HepG2 (cell line): ENCODE data around the gene TUBB4A. TPM values are rescaled to one million over a fixed set of nuclear protein-coding genes. Genes with fewer than 3 reads are reported as not detected.

Experiments used
- ARHGAP35 ChIP-seq: sonication (generic); formaldehyde crosslinking; IDR thresholded peaks from 2 replicates; pipeline ENCODE4 v1.9.0; 2022; ENCODE audit warnings: mild to moderate bottlenecking, inconsistent platforms, moderate library complexity, missing genetic modification reagents, borderline replicate concordance
- FOXK1 ChIP-seq: sonication (generic); formaldehyde crosslinking; IDR thresholded peaks from 2 replicates; pipeline ENCODE4 v1.4.0; 2020; ENCODE audit warnings: low read depth, missing genetic modification reagents, borderline replicate concordance
- FOXM1 ChIP-seq: sonication (generic); formaldehyde crosslinking; IDR thresholded peaks from 2 replicates; pipeline ENCODE4 v1.5.0; 2020; ENCODE audit warnings: missing genetic modification reagents
- HDAC6 ChIP-seq: fragments of 200-600 bp; sonication (generic); IDR thresholded peaks from 2 replicates; pipeline ENCODE4 v1.7.0; 2017; ENCODE audit warnings: mild to moderate bottlenecking, antibody characterized with exemption, low read length, low read depth
- KLF12 ChIP-seq: sonication (generic); formaldehyde crosslinking; IDR thresholded peaks from 2 replicates; pipeline ENCODE4 v1.4.0; 2020; ENCODE audit warnings: missing genetic modification reagents, borderline replicate concordance
- MIER3 ChIP-seq: IDR thresholded peaks from 2 replicates; pipeline ENCODE4 v1.6.1; 2016; ENCODE audit warnings: missing compliant biosample characterization, borderline replicate concordance
- NBN ChIP-seq: fragments of 450-650 bp; conservative IDR thresholded peaks from 2 replicates; pipeline ENCODE4 v1.6.1; 2017
- NFAT5 ChIP-seq: sonication (generic); formaldehyde crosslinking; IDR thresholded peaks from 2 replicates; pipeline ENCODE4 v1.4.0; 2020; ENCODE audit warnings: missing genetic modification reagents
- NR2F6 ChIP-seq, 2 experiments: IDR thresholded peaks; 2 replicates each; pipeline ENCODE4 v1.6.1; 2016; ENCODE audit warnings: antibody characterized with exemption in 1 of 2, mild to moderate bottlenecking in 1 of 2
- PHF8 ChIP-seq: sonication (generic); formaldehyde crosslinking; IDR thresholded peaks from 2 replicates; pipeline ENCODE4 v1.5.0; 2020; ENCODE audit warnings: missing genetic modification reagents
- SNAPC2 ChIP-seq: sonication (generic); formaldehyde crosslinking; IDR thresholded peaks from 2 replicates; pipeline ENCODE4 v1.8.1; 2022; ENCODE audit warnings: mild to moderate bottlenecking, missing genetic modification reagents
- SSRP1 ChIP-seq: IDR thresholded peaks from 2 replicates; pipeline ENCODE4 v1.6.1; 2016; ENCODE audit warnings: control low read depth
- TBX3 ChIP-seq: fragments of 450-650 bp; IDR thresholded peaks from 2 replicates; pipeline ENCODE4 v1.6.1; 2017; ENCODE audit warnings: antibody characterized with exemption, mild to moderate bottlenecking, inconsistent platforms, borderline replicate concordance
- THAP11 ChIP-seq: IDR thresholded peaks from 2 replicates; pipeline ENCODE4 v1.6.1; 2016; ENCODE audit warnings: missing biosample characterization, missing genetic modification reagents
- THRA ChIP-seq: sonication (generic); formaldehyde crosslinking; IDR thresholded peaks from 2 replicates; pipeline ENCODE4 v1.4.0; 2020; ENCODE audit warnings: missing genetic modification reagents, borderline replicate concordance
- ZBTB42 ChIP-seq: sonication (generic); formaldehyde crosslinking; IDR thresholded peaks from 2 replicates; pipeline ENCODE4 v1.5.0; 2020; ENCODE audit warnings: mild to moderate bottlenecking, missing genetic modification reagents
- ZNF264 ChIP-seq: sonication (generic); formaldehyde crosslinking; IDR thresholded peaks from 2 replicates; pipeline ENCODE4 v1.4.0; 2020; ENCODE audit warnings: missing genetic modification reagents
- ZNF331 ChIP-seq: sonication (generic); formaldehyde crosslinking; IDR thresholded peaks from 2 replicates; pipeline ENCODE4 v1.4.0; 2020; ENCODE audit warnings: missing genetic modification reagents
- ZNF430 ChIP-seq: sonication (generic); formaldehyde crosslinking; IDR thresholded peaks from 2 replicates; pipeline ENCODE4 v1.9.0; 2021; ENCODE audit warnings: mild to moderate bottlenecking, missing genetic modification reagents
- ZNF574 ChIP-seq: sonication (generic); formaldehyde crosslinking; IDR thresholded peaks from 2 replicates; pipeline ENCODE4 v1.4.0; 2020; ENCODE audit warnings: missing genetic modification reagents
- ZNF607 ChIP-seq: sonication (generic); formaldehyde crosslinking; IDR thresholded peaks from 2 replicates; pipeline ENCODE4 v1.5.1; 2020; ENCODE audit warnings: missing genetic modification reagents, mild to moderate bottlenecking, borderline replicate concordance
- ZNF619 ChIP-seq: sonication (generic); formaldehyde crosslinking; IDR thresholded peaks from 2 replicates; pipeline ENCODE4 v1.4.0; 2020; ENCODE audit warnings: mild to moderate bottlenecking, missing genetic modification reagents
- polyA plus RNA-seq, 8 experiments: library from polyadenylated mRNA; depleted of rRNA in 3 of 8; stranded (reverse) in 7 of 8; unstranded in 1 of 8; fragments of >200 nt; fragmentation: Illumina TruSeq in 4 of 8; extraction: Trizol in 4 of 8; gene quantifications; 2 replicates each; pipeline versions ENCODE4 v1.2.1 to v1.2.3, GENCODE V29; 2011 to 2016; ENCODE audit warnings: low read depth in 4 of 8, missing spikeins in 1 of 8, mixed read lengths in 1 of 8; ENCODE audit not compliant: insufficient read depth in 1 of 8
- total RNA-seq, 5 experiments: library from RNA; depleted of rRNA; stranded (reverse); fragments of >200 nt; fragmentation: Illumina TruSeq; extraction: Trizol; gene quantifications; 2 replicates each; pipeline ENCODE4 v1.2.3, GENCODE V29; 2016; ENCODE audit warnings: low read depth in 1 of 5

TUBB4A gene
- total and polyA plus RNA-seq, 2 of the 13 experiments (the other 11 are each of a cell fraction or from before 2014, with no cell fraction given), result not detected

GRCh38 chr19:6464070-6464873, 37.8 kb downstream of the TUBB4A start, which contains the start of gene CRB3 (continued):
- TF ChIP-seq ARHGAP35 (CRISPR knock-in tag) (no peak; the same call in 1 of the 2 replicates), HDAC6 (no peak), ZNF430 (CRISPR knock-in tag) (no peak), THRA (no peak), PHF8 (peak; percentile 89), SNAPC2 (CRISPR knock-in tag) (no peak), ZNF264 (no peak), SSRP1 (CRISPR knock-in tag) (no peak), ZBTB42 (CRISPR knock-in tag) (peak; percentile 43; the same call in 1 of the 2 replicates), ZNF607 (CRISPR knock-in tag) (peak; percentile 15; the same call in 1 of the 2 replicates), THAP11 (peak; percentile 61), ZNF574 (peak; percentile 12; the same call in 1 of the 2 replicates), ZNF619 (CRISPR knock-in tag) (no peak), TBX3 (no peak), NFAT5 (CRISPR knock-in tag) (no peak), KLF12 (CRISPR knock-in tag) (no peak; the same call in 1 of the 2 replicates), FOXK1 (CRISPR knock-in tag) (no peak; the same call in 1 of the 2 replicates), MIER3 (CRISPR knock-in tag) (no peak), ZNF331 (CRISPR knock-in tag) (no peak), NR2F6 (IDR thresholded peaks at IDR 0.05) (peak; percentile 53; the same call in 1 of the 2 replicates), NR2F6 (CRISPR knock-in tag; IDR thresholded peaks at IDR 0.05) (peak; percentile 32; the same call in 1 of the 2 replicates), NBN (no peak), FOXM1 (CRISPR knock-in tag) (no peak)
